ENCODE measurements around the gene IL27RA. TPM values are rescaled to one million over a fixed set of nuclear protein-coding genes. Genes with fewer than 3 reads are reported as not detected.
"Not testable (repeated sequence)": the region's sequence is repeated elsewhere in the genome, so short reads cannot be mapped to it uniquely, and the experiment has no call there.

IL27RA gene
- total RNA-seq, 1 experiment from 2014 or later = 13.6 TPM

DNA sequence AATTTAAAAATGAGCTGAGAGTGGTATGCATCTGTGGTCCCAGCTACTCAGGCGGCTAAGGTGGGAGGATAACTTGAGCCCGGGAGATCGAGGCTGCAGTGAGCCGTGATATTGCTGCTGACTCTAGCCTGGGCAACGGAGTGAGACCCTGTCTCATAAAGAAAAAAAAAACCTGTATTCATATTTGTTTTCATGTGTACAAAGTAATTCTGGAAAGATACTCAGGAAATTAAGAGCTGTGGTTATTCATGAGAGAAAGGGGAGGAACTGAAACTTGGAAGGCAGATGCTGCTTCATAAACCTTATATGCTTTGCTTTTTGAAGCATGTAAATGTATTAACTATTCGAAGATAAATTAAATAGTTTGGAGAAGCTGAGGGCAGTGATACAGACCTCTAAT, 12.5 kb upstream of the IL27RA start:
- Histone ChIP-seq H2BK5ac (ENCODE audit: insufficient read length, low read length) (no peak overlapping the region), H3K18ac (ENCODE audit: insufficient read length, low read depth, low read length) (no peak overlapping the region), H4K8ac (replicated peaks; ENCODE audit: insufficient read length, low read depth, low read length) (no peak overlapping the region), H3K23ac (ENCODE audit: insufficient read length, low read depth, low read length) (no peak overlapping the region), H3K4me1 (ENCODE audit: insufficient read depth, low read length) (no peaks in the 10 kb centered on the region), H3K23me2 (ENCODE audit: insufficient read length, low read depth, low read length, poor library complexity, severe bottlenecking) (no peaks in the 10 kb centered on the region), H3K27ac (ENCODE audit: insufficient read length, low read depth, low read length) (no peak overlapping the region), H3K27me3 (ENCODE audit: insufficient read depth, low read length) (no peaks in the 10 kb centered on the region), H4K91ac (ENCODE audit: insufficient read length, low read depth, low read length) (no peak overlapping the region), H2BK12ac (ENCODE audit: insufficient read length, low read depth, low read length) (no peak overlapping the region), H3T11ph (ENCODE audit: low read length) (no peak overlapping the region), H2BK15ac (ENCODE audit: low read depth, low read length) (no peak overlapping the region), H2BK20ac (ENCODE audit: low read depth, low read length, poor library complexity, severe bottlenecking) (peak overlapping the region; percentile 75), H3K4me2 (ENCODE audit: insufficient read depth, insufficient read length, low read length) (no peak overlapping the region), H3K4ac (ENCODE audit: low read depth, low read length) (no peak overlapping the region), H3K79me2 (ENCODE audit: insufficient read depth, low read length) (no peaks in the 10 kb centered on the region), H3K9ac (ENCODE audit: extremely low read depth, insufficient read length, low read length) (no peak overlapping the region), H3K9me3 (ENCODE audit: control insufficient read depth, low read depth, low read length) (no peaks in the 10 kb centered on the region), H3K79me1 (ENCODE audit: insufficient read depth, low read depth, low read length, poor library complexity, severe bottlenecking) (no peaks in the 10 kb centered on the region), H4K5ac (ENCODE audit: insufficient read length, low read depth, low read length) (no peak overlapping the region), H2BK120ac (ENCODE audit: low read depth, low read length, poor library complexity, severe bottlenecking) (no peak overlapping the region), H2AFZ (ENCODE audit: low read length) (no peak overlapping the region), H3K56ac (ENCODE audit: insufficient read length, low read depth, low read length) (no peak overlapping the region), H2AK5ac (ENCODE audit: insufficient read length, low read length) (no peak overlapping the region), H4K20me1 (ENCODE audit: control insufficient read depth, insufficient read depth, insufficient read length) (no peaks in the 10 kb centered on the region), H3K14ac (ENCODE audit: insufficient read depth, low read length) (no peak overlapping the region)
- TF ChIP-seq, protein P1, sequence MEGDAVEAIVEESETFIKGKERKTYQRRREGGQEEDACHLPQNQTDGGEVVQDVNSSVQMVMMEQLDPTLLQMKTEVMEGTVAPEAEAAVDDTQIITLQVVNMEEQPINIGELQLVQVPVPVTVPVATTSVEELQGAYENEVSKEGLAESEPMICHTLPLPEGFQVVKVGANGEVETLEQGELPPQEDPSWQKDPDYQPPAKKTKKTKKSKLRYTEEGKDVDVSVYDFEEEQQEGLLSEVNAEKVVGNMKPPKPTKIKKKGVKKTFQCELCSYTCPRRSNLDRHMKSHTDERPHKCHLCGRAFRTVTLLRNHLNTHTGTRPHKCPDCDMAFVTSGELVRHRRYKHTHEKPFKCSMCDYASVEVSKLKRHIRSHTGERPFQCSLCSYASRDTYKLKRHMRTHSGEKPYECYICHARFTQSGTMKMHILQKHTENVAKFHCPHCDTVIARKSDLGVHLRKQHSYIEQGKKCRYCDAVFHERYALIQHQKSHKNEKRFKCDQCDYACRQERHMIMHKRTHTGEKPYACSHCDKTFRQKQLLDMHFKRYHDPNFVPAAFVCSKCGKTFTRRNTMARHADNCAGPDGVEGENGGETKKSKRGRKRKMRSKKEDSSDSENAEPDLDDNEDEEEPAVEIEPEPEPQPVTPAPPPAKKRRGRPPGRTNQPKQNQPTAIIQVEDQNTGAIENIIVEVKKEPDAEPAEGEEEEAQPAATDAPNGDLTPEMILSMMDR (conservative IDR thresholded peaks at IDR 0.05) = no peak
- no peak overlapping the region for H3K4me3 Mint-ChIP-seq
- H3K9me3 Mint-ChIP-seq = no peaks in the 10 kb centered on the region; a peak in 2 of 5 replicates
- no peaks in the 10 kb centered on the region for H3K36me3 Mint-ChIP-seq (ENCODE audit: insufficient read depth in 1 of 3, low read depth in 3 of 3)
- no CpG with 5 or more reads among the region's 6 CpGs for WGBS (ENCODE audit: extremely low coverage, insufficient read length, low lambda C conversion rate)
- H3K4me1 Mint-ChIP-seq = peaks cover 4 to 8% of the 10 kb centered on the region in 2 experiments
- H3K27ac Mint-ChIP-seq = no peak overlapping the region
- H3K27me3 Mint-ChIP-seq (ENCODE audit: low read depth) = no peaks in the 10 kb centered on the region
- DNase-seq = no peak

DNA sequence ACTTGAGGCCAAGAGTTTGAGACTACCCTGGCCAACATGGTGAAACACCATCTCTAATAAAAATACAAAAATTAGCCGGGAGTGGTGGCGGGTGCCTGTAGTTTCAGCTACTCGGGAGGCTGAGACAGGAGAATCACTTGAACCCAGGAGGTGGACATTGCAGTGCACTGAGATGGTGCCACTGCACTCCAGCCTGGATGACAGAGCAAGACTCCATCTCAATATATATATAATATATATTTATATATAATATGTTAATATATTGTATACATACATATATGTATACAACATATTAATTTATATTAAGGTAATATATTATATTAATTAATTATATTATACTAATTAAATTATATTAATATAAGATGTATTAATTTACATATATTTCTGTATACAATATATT, 11.8 kb upstream of the IL27RA start:
- H3K9me3 Mint-ChIP-seq; H3K9ac ChIP-seq (ENCODE audit: extremely low read depth, insufficient read length, low read length); H4K91ac ChIP-seq (ENCODE audit: insufficient read length, low read depth, low read length); H3K27ac Mint-ChIP-seq; H2BK15ac ChIP-seq (ENCODE audit: low read depth, low read length); H2BK20ac ChIP-seq (ENCODE audit: low read depth, low read length, poor library complexity, severe bottlenecking); H3K79me1 ChIP-seq (ENCODE audit: insufficient read depth, low read depth, low read length, poor library complexity, severe bottlenecking); H4K20me1 ChIP-seq (ENCODE audit: control insufficient read depth, insufficient read depth, insufficient read length); H2BK5ac ChIP-seq (ENCODE audit: insufficient read length, low read length); H3K4me2 ChIP-seq (ENCODE audit: insufficient read depth, insufficient read length, low read length); H3K36me3 Mint-ChIP-seq (ENCODE audit: insufficient read depth in 1 of 3, low read depth in 3 of 3); H3K14ac ChIP-seq (ENCODE audit: insufficient read depth, low read length); H3K23ac ChIP-seq (ENCODE audit: insufficient read length, low read depth, low read length); H4K5ac ChIP-seq (ENCODE audit: insufficient read length, low read depth, low read length); H4K8ac ChIP-seq (replicated peaks; ENCODE audit: insufficient read length, low read depth, low read length); H3K4me3 Mint-ChIP-seq; H3K4me1 ChIP-seq (ENCODE audit: insufficient read depth, low read length); H3K56ac ChIP-seq (ENCODE audit: insufficient read length, low read depth, low read length); H2AFZ ChIP-seq (ENCODE audit: low read length); H2BK12ac ChIP-seq (ENCODE audit: insufficient read length, low read depth, low read length); H2AK5ac ChIP-seq (ENCODE audit: insufficient read length, low read length); H3K4ac ChIP-seq (ENCODE audit: low read depth, low read length); H3K79me2 ChIP-seq (ENCODE audit: insufficient read depth, low read length); H3K23me2 ChIP-seq (ENCODE audit: insufficient read length, low read depth, low read length, poor library complexity, severe bottlenecking); H3K27me3 ChIP-seq (ENCODE audit: insufficient read depth, low read length); H2BK120ac ChIP-seq (ENCODE audit: low read depth, low read length, poor library complexity, severe bottlenecking); DNase-seq; H3T11ph ChIP-seq (ENCODE audit: low read length); H3K27ac ChIP-seq (ENCODE audit: insufficient read length, low read depth, low read length); H3K9me3 ChIP-seq (ENCODE audit: control insufficient read depth, low read depth, low read length); H3K27me3 Mint-ChIP-seq (ENCODE audit: low read depth); H3K4me1 Mint-ChIP-seq; H3K18ac ChIP-seq (ENCODE audit: insufficient read length, low read depth, low read length): not testable (repeated sequence)
- no CpG with 5 or more reads among the region's 3 CpGs for WGBS (ENCODE audit: extremely low coverage, insufficient read length, low lambda C conversion rate)
